ENCODE data around the gene MPO. TPM values are rescaled to one million over a fixed set of nuclear protein-coding genes. Genes with fewer than 3 reads are reported as not detected.

Gene MPO
- total and polyA plus RNA-seq, 2 of the 8 experiments (the other 6 are each of a cell fraction or from before 2014, with no cell fraction given), result 0.06 to 0.74 TPM

- no peak overlapping the region for H3K27ac ChIP-seq (ENCODE audit: low read depth, low read length)
- H3K23me2 ChIP-seq (ENCODE audit: low read depth, low read length), result peaks cover 12% of the 10 kb centered on the region
- H2AK5ac ChIP-seq (ENCODE audit: low read depth, low read length), result no peak overlapping the region
- POLR2A ChIA-PET (ENCODE audit: partially characterized antibody), result interaction anchor here (2.0 to 7.9 kb wide), 3 partner anchors 14 to 27 kb away, joined by 8 to 66 read pairs (median 46); partner anchors contain the start of gene SUPT4H1
- H2AFZ ChIP-seq (ENCODE audit: low read length), result peak overlapping the region; percentile 63; the same call in 1 of the 2 replicates
- no peak overlapping the region for H4K5ac ChIP-seq (ENCODE audit: insufficient read length, low read depth, low read length)
- no peak overlapping the region; the same call in 1 of the 2 replicates for H3K18ac ChIP-seq (ENCODE audit: extremely low read depth, low read length)
- H2BK12ac ChIP-seq (ENCODE audit: low read depth, low read length), result no peak overlapping the region
- no peaks in the 10 kb centered on the region for H3K9me3 ChIP-seq (ENCODE audit: insufficient read depth in 2 of 2, low read depth in 1 of 2, low read length in 1 of 2)
- no peak overlapping the region for H3K14ac ChIP-seq (ENCODE audit: insufficient read length)
- CTCF ChIA-PET (ENCODE audit: partially characterized antibody), result interaction anchor here (1.0 to 21.9 kb wide), 6 partner anchors 15 to 197 kb away, joined by 3 to 384 read pairs (median 4); no protein-coding TSS in a partner anchor
- no peak overlapping the region for H3K4ac ChIP-seq (replicated peaks; ENCODE audit: insufficient read length, low read depth, low read length)
- peak overlapping the region; percentile 20 for H4K91ac ChIP-seq (replicated peaks; ENCODE audit: insufficient read length, low read length)
- no peak for DNase-seq (ENCODE audit: low read depth in 1 of 2, low spot score in 2 of 2)
- no peak overlapping the region for H2BK15ac ChIP-seq (ENCODE audit: low read length)
- peaks cover 0 to 20% (median 12%) of the 10 kb centered on the region in 4 experiments; a peak in 5 of 7 replicates for H3K27me3 ChIP-seq (replicated peaks in 1 of 4; ENCODE audit: control insufficient read depth in 3 of 4, extremely low read depth in 1 of 4, insufficient read depth in 3 of 4, low read length in 3 of 4)
- peaks cover 0 to 26% (median 18%) of the 10 kb centered on the region in 4 experiments; a peak in 6 of 7 replicates for H3K4me1 ChIP-seq (replicated peaks in 1 of 4; ENCODE audit: control insufficient read depth in 3 of 4, insufficient read depth in 4 of 4, low read length in 3 of 4)
- H3K4me2 ChIP-seq (ENCODE audit: insufficient read depth in 1 of 2, low read depth in 2 of 2, low read length in 2 of 2), result peak overlapping the region; percentile 82 to 99
- peaks cover 0 to 2% of the 10 kb centered on the region in 2 experiments for H4K20me1 ChIP-seq (replicated peaks in 1 of 2; ENCODE audit: control insufficient read depth in 1 of 2, insufficient read depth in 2 of 2, low read length in 2 of 2)
- no peak overlapping the region; the same call in 1 of the 2 replicates for H2BK5ac ChIP-seq (ENCODE audit: low read depth, low read length)
- 36% methylated on average over 10 of the region's 13 CpGs; no CpG with 5 or more reads in 1 of the 2 experiments for WGBS, 2 experiments (ENCODE audit: extremely low coverage in 1 of 2, insufficient coverage in 1 of 2, insufficient read length in 1 of 2, insufficient replicate concordance in 2 of 2, low coverage in 1 of 2, low lambda C conversion rate in 2 of 2, missing lambda C conversion rate in 1 of 2)
- no peak overlapping the region for H3K23ac ChIP-seq (ENCODE audit: insufficient read length)
- no peaks in the 10 kb centered on the region for H3K36me3 ChIP-seq (ENCODE audit: control insufficient read depth in 2 of 4, insufficient read depth in 4 of 4, low read length in 3 of 4)
- no peak overlapping the region for H3K56ac ChIP-seq (replicated peaks; ENCODE audit: insufficient read length, low read depth, low read length)
- no peaks in the 10 kb centered on the region for H3K79me2 ChIP-seq (ENCODE audit: control insufficient read depth in 1 of 2, insufficient read depth in 2 of 2, low read length in 2 of 2)
- no peaks in the 10 kb centered on the region for H3K79me1 ChIP-seq (ENCODE audit: low read depth, low read length)
- H2BK120ac ChIP-seq (replicated peaks; ENCODE audit: low read depth, low read length), result no peak overlapping the region
- peak overlapping the region in 2 of 4 experiments; percentile 38 to 51; a peak in 3 of 7 replicates for H3K9ac ChIP-seq (replicated peaks in 1 of 4; ENCODE audit: extremely low read depth in 1 of 4, low read depth in 3 of 4, low read length in 3 of 4)
- peak overlapping the region; percentile 41 to 79 (median 68) for H3K4me3 ChIP-seq (ENCODE audit: extremely low read depth in 1 of 4, insufficient read depth in 2 of 4, low read depth in 3 of 4, low read length in 4 of 4)
- H4K8ac ChIP-seq (ENCODE audit: extremely low read depth, insufficient read depth, low read length), result peak overlapping the region; percentile 53
- H2BK20ac ChIP-seq (ENCODE audit: low read length), result no peak overlapping the region
- FAIRE-seq, result no peak
- TF ChIP-seq HDAC2 (IDR thresholded peaks at IDR 0.05; ENCODE audit: borderline replicate concordance in 1 of 2, low read depth in 2 of 2, low read length in 2 of 2) (no peak), SIX5 (IDR thresholded peaks at IDR 0.05; ENCODE audit: low read depth, low read length) (no peak), BACH1 (IDR thresholded peaks at IDR 0.05; ENCODE audit: low read length) (no peak)
These were observed 43.3 kb upstream of the MPO start for GRCh38 chr17:58324056-58324408.
